Stimulated activated naive CD4-positive, alpha-beta T cell treated with Interleukin-2 at 50 U/mL for 16 hours (primary cell): ENCODE measurements around the gene URM1.
A peak's percentile ranks its signal among the peaks of the same experiment; 100 is the strongest.
"Not testable (repeated sequence)": the region's sequence is repeated elsewhere in the genome, so short reads cannot be mapped to it uniquely, and the experiment has no call there.

Experiments used
- DNase-seq: peaks from one replicate; lab custom pipeline; 2025; lab: John Stamatoyannopoulos, UW

The URM1 gene

GRCh38 chr9:128409450-128409849 lies 38.3 kb downstream of the URM1 start:
- no peak for DNase-seq

GRCh38 chr9:128409978-128410377 lies 38.8 kb downstream of the URM1 start:
- DNase-seq, result no peak

DNA sequence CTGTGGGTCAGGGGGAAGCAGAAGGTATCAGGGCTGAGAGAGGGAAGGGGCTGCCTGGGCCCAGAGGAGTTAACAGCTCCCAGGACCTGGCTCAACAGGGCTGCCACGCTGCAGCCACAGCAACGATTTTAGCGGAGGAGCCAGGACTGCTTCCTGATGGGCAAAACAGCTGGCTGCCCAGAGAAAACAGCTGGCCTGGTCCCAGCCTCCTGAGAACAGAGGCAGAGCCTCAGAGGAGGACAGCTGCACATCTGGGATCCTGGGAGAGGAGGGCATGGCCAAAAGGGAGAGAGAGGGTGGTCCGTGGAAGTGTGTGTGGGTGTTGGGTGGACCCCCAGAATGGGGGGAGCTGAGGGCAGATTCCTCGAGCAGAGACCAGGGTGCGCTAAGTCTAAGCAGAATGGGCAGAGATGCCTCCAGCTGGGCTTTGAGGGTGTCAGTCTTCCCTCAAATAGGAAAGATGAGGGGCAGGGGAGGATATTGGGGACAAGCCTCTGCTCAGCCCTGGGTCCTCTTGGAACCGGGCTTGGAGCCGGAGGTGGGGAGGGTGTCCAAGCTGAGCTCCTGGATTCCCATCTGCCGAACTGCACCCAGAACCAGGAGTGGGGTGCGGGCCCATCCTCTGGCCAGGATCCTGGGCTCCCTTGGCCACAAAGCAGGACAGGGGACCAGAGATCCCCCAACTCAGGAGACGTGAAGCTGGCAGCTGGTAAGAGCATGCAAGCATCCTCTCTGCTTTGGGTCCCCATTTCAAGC lies 40.4 kb downstream of the URM1 start:
- DNase-seq, result no peak

- peak; percentile 16 for DNase-seq
Observed at GRCh38 chr9:128412120-128412790, 41.1 kb downstream of the URM1 start.

GRCh38 chr9:128413728-128414127 lies 42.6 kb downstream of the URM1 start:
- DNase-seq, result not testable (repeated sequence)

GRCh38 chr9:128414461-128414860 lies 43.3 kb downstream of the URM1 start:
- DNase-seq, result no peak

- DNase-seq, result no peak
Observed at GRCh38 chr9:128415281-128415680, 44.1 kb downstream of the URM1 start.

GRCh38 chr9:128416014-128416413 lies 44.8 kb downstream of the URM1 start:
- no peak for DNase-seq

GRCh38 chr9:128416432-128417019 lies 45.4 kb downstream of the URM1 start:
- DNase-seq, result no peak

- no peak for DNase-seq
Observed at GRCh38 chr9:128419061-128419925, 48.1 kb downstream of the URM1 start.

GRCh38 chr9:128420060-128420650 lies 49.0 kb downstream of the URM1 start:
- peak; percentile 63 for DNase-seq

GRCh38 chr9:128420651-128421481 lies 49.7 kb downstream of the URM1 start, which contains the start of gene CERCAM:
TSS of gene CERCAM (plus strand) at chr9:128420857. CDS start at chr9:128420878, 21 bp downstream.
- DNase-seq, result peak; percentile 43

GRCh38 chr9:128421482-128421996 lies 50.4 kb downstream of the URM1 start:
- DNase-seq, result no peak

DNA sequence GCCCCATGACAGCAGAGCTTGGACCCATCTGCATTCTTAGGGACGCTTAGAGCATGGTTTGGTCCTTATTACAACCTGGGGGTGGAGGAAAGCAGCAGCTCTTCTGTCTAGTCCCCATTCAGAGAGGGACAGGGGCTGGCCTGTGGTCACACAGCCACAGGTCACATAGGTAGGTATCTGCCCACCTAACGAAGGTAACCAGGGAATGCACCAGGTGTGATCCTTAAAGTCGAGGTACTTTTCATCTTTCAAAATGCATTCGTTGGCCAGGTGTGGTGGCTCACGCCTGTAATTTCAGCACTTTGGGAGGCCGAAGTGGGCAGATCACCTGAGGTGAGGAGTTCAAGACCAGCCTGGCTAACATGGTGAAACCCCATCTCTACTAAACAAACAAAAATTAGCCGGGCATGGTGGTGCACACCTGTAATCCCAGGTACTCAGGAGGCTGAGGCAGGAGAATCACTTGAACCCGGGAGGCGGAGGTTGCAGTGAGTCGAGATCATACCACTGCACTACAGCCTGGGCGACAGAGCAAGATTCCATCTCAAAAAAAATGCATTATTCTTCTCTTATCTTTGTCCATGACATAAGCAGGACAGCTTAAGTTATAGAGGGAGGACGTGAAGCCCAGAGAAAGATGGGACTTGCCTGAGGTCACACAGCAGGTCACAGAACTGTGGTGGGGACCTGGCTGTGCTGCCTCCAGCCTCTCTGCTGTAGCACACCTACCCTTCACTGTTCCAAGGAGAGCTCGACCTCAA lies 51.0 kb downstream of the URM1 start:
- DNase-seq, result not testable (repeated sequence)

DNA sequence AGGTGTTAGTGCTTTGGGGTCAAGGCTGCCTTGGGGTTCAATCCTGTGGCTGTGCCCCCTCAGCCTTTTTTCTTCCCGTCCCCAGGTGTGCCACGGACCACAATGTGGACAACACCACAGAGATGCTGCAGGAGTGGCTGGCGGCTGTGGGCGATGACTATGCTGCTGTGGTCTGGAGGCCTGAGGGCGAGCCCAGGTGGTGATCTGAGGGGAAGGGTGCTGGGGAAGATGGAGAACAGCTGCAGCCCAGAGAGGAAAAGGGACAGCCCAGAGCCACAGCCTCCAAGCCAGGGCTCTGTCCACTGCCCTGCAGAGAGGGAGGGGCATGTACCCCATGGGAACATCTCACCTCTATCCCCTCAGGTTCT lies 51.6 kb downstream of the URM1 start:
- no peak for DNase-seq

DNA sequence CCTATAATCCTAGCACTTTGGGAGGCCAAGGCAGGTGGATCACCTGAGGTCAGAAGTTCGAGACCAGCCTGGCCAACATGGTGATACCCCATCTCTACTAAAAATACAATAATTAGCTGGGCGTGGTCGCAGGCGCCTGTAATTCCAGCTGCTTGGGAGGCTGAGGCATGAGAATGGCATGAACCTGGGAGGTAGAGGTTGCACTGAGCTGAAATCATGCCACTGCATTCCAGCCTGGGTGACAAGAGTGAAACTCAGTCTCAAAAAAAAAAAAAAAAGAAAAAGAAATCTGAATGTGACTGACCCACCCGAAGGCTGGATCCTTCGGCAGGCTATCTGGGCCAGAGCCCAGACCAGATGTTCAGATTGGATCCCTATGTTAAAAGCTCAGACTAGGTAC lies 52.2 kb downstream of the URM1 start:
- not testable (repeated sequence) for DNase-seq

- no peak for DNase-seq
Observed at GRCh38 chr9:128424268-128424780, 53.1 kb downstream of the URM1 start.

- DNase-seq, result no peak
Observed at GRCh38 chr9:128428644-128429512, 57.7 kb downstream of the URM1 start.
